ENCODE results near the gene S100A11.
"Not testable (repeated sequence)": the region's sequence is repeated elsewhere in the genome, so short reads cannot be mapped to it uniquely, and the experiment has no call there.

S100A11 gene

DNA sequence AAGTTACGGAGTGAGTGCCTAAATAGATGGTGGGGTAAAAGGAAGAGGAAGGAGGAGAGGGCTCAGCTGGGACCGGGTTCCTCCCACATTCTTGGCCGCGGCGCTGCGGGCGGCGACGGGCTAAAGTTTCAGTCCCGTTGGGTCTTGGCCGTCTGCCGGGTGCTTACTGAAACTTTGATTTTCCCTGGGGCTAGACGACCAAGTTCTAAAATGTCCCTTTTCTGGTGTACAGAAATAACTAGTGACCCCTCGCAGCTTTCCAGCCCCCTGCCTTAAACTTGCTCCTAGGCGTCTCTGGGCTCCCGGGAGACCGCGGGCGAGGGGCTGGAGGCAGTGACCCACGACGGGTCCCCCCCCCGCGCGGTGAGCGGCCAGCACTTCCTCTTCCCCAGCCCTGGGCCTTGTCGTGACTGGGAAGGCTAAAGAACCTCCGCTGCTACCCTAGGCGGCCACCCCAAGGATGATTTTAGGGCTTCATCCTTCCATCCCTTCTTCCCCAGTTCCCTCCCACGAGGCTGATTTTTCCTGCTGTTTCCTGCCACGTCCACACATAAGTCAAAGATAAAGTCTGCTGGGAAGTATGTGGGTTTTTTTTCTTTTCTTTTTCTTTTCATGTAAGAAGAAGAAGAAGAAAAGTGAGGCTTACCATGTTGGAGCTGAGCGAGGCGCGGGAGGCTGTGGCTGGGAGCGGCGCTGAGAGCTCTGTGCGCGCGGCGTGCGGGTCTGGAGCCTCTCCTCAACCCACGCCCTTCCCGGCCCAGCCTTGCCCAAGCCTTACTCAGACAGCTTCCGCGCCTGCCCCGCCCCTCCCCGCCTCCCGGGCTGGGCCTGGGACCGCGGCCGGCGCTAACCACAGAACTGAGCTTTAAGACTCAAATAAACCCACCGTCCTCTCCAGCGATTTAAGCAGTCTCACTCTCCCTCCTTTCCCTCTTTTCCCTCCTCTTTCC lies at the start of gene S100A11:
Gene S100A11 (minus strand): TSS at position 738 of the 950 bp plus-strand sequence. CDS start 89 bp downstream, at position 649.
- DNase-seq (ENCODE audit: low read depth), result peak; percentile 45

DNA sequence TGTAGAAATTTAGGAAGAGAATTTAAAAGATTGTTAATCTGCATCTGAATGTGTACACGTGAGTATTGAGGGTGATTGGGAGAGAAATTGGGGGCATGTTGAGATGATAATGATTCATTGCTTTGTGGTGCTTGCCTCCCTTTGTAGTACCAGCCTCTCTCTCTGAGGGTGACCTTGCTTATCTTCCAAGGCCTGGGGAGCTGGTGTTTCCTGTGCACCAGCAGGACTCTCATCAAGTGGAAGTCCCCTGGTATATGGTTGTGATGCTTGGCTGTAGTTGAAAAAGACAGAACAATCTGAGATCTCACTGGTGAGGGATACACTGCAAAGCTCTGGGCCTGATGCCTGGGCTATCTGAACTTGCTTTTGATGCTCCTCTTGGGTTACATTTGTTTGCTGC lies 48.0 kb upstream of the S100A11 start:
- DNase-seq (ENCODE audit: low read depth), result no peak

DNA sequence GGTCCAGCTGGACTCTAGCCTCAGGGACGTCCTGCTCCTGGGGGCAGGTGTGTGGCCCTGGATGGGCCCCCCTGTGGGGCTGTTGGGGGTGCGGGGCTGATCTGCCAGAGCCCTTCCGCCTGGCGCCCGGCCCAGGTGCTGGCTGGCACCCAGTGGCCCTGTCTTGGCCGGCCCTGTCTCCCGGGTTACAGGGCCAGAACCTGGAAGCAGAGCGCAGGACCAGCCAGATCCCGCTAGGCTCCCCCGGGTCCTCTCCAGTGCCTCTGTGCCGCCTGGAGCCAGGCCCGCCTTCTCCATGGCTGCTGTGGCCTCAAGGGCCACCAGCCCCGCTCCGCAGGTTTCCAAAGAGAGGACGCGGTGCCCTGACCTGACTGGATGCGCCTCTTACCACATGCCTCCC lies 44.2 kb upstream of the S100A11 start:
- DNase-seq (ENCODE audit: low read depth), result not testable (repeated sequence)

DNA sequence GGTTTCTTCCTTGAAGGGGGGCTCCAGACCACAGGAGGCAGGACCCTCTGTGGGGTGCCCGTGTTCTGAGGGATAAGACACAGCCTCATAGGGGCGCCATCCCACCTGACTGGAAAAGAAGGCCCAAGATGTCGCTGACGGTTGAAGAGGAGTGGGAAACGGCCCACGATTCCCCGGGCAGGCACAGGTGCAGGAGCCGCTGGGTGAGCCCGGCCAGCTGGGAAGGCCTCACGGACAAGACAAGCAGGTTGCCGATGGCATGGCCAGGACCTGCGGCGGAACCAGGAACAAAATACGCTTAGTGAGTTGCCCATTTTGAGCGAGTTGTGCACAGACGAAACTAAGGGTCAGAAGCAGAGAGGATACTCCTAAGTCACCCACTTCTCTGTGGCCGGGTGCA lies 43.7 kb upstream of the S100A11 start:
- DNase-seq (ENCODE audit: low read depth), result not testable (repeated sequence)

DNA sequence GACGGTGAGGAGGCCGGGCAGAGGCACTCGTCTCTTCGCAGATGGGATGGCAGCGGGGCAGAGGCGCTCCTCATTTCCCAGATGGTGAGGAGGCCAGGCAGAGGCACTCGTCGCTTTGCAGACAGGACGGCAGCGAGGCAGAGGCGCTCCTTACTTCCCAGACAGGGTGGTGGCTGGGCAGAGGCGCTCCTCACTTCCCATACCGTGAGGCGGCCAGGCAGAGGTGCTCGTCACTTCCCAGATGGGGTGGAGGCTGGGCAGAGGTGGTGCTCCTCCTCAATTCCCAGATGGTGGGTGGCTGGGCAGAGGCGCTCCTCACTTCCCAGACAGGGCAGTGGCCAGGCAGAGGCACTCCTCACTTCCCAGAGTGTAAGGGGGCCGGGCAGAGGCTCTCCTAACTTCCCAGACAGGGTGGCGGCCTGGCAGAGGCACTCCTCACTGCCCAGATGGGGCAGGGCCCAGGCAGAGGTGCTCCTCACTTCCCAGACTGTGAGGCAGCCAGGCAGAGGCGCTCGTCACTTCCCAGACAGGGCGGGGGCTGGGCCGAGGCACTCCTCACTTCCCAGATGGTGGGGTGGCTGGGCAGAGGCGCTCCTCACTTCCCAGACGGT lies 42.1 kb upstream of the S100A11 start:
- no peak for DNase-seq (ENCODE audit: low read depth)

DNA sequence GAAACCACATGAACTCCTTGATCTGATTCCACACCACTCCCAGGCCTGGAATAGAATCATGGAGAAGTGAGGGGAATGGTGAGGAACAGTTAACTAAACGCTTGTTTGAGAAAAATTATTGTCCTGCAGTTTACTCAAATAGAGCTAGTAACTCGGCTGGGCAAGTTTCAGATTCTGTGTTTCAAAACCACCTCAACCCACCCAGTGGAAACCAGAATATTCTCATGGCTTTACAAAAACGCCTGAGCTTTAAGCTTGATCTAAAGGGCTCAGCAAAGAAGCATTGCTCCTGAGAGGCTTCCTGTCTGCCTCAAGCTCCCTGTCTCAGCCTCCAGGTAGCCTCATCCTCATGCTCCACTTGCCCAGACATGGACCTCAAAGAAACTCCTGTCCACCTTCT lies 35.5 kb upstream of the S100A11 start:
- DNase-seq (ENCODE audit: low read depth), result no peak

DNA sequence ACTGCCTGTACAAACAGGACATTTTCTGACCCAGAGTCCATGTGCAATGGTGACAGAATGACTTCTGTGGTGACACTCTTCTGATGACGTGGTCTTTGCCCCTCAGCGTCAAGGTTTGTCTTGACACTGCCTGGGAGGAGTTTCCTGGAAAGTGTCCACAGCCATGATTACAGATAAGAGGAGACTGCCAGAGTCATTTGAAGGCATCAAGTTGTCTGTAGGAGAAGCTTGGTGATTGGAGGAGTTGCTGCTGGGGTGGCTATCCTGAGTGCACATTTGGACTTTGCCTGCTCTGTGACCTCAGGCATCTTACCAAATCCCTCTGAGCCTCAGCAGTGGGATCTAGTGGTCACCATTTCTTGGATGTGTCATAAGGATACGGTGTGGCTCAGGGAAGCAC lies 34.3 kb upstream of the S100A11 start:
- no peak for DNase-seq (ENCODE audit: low read depth)

DNA sequence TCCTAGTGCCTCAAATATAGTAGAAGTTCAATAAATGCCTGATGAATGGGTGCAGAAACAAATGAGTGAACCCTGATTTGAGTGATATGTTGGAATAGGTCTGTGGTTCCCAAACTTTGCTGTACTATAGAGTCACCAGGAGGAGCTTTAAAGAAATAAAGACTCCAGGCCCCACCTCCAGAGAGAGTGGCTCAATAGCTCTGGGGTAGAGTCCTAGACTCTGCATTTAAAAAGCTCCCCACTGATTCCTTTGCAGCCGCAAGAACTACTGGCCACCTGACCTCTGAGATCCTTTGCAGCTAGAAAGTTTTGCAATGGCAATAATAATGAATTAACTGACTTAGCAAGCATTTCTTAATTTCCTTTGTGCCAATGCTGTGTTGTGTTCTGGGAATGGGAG lies 31.1 kb upstream of the S100A11 start:
- no peak for DNase-seq (ENCODE audit: low read depth)

DNA sequence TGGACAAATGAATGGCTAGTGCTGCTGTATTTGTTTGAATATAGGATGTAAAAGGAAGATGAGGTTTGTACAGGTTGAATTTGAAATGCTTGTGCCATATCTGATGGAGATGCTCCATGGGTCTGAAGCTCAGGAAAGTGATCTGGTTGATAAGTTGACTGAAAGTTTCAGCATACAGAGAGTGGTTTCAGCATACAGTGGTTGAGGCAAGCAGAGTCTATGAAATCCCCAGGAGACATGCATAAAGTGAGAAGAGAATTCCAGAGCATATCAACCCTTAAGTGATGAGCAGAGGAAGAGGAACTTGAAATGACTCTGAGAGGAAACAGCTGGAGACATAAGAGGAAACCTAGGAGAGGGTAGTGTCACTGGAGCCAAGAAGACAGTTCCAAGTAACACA lies 30.3 kb upstream of the S100A11 start:
- no peak for DNase-seq (ENCODE audit: low read depth)

DNA sequence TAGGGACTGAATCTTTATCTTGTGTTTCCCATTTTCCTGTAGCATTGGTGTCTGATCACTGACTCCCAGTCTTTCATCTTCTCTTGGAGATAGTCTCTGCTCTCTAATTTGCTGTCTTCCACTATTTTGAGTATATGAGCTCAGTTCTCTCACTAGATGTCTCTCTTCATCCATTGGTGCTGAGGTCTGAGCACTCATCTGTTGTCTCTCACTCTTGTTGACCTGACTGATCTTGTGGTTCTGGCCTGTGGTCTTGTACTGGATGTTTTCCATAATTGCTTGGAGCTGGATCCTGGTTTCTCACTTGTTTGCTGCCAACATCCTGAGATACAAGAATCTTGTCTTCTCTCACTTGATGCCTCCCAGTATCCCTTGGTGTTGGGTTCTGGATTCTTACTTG lies 25.1 kb upstream of the S100A11 start:
- DNase-seq (ENCODE audit: low read depth), result no peak

DNA sequence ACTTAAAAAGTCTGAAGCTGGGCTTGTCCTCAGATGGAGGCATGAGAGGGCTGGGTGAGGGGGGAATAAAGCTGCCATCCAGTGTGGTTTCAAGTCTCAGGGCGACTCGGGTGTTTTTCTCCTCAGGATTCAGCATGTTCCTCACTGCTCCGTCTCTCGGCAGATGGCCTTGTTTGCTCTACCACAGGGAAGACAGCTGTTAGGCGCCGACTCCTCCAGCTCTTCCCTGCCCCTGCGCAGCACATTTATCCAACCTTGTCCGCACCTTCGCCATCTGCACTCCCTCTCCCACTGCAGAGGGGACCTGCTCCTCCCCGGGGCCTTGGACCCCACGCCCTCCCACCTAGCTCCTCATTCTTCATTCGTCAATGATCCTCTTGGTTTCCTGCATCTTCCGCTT lies 16.6 kb upstream of the S100A11 start:
- no peak for DNase-seq (ENCODE audit: low read depth)

DNA sequence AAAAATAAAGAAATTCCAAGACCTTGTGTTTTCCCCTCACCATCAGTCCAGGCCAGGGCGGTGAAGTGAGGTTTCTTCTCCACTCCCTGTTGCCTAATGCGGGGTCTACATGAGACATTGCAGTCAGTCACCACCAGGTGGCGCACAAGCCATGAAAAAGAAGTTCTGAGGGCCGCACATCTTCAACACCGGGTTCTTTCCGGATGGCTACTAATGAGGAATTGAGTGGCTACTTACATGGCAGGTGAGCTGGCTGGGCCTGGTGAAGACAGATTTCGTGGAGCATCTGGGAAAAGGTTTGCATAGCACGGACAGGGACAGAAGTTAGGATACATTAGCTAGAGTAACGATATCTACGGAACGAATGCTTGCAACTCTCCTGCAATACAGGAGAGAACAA lies 15.8 kb upstream of the S100A11 start:
- peak; percentile 76 for DNase-seq (ENCODE audit: low read depth)

DNA sequence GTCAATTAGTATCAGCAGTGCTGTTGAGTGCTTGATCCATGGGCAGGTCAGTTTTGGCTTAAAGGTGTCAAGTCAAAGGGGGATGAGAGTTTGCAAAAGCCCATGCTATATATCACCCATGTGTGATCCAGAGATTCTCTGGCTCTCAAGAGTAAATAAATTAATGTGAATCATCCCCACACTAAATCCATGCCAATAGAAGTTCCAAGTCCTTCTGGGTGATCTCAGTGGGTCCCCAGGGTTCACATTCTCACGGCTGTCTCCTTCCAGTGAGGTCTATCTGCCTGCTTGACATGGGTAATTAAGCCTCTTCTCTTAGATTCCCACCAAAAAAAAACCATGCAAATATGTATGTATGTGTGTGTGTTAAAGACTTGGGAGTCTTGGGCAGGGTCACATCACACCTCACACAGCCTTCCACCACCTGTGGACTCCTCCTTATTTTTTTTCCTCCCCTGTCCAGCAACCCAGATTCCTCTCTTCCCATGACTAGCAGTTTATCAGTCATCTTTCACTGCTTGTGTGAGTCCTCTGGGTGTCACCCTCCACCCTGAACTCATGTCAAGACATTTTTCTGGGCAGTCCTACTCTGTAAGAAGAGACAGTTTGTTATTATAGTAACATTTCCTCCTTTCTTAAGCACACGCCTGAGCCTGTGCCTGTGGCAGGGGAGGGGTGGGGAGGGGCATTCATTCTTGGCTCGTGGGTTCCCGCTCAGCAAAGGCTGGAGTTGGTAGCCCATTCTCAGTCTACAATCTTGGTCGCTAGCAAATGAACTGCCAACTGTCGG lies 14.3 kb upstream of the S100A11 start:
- DNase-seq (ENCODE audit: low read depth), result no peak

DNA sequence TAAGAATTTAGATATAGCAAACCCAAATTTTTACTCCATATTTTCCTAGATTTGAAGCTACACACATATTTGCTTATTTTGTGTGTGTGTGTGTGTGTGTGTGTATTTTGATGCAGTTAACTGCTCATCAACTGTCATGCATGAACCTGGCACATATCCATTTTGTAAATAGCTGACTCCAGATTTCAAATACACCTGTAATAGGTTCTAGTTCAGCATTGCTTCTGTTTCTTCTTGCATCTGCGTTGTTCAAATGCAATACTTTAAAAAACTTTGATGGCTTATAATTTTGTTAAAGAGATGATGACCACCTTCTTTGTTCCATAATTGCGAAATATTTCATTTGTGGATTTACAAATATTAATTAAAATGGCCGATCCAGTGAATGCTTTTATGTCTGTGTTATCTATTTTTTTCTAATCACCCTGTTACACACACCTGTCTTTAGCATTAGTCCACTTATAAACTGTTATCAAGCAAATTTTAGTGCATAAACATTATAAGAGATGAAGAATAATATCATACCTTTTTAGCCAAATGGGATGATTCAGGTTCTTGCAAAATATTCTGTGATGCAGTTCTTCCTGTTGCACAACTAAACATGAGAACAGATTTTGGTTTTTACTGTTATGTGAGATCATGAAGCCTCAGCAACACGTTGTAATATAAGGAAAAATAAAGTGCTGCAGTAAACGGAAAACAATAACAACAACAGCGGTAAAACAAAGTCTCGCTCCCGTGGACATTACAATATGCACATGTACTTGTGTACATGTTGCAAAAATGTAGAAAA lies 12.7 kb upstream of the S100A11 start:
- DNase-seq (ENCODE audit: low read depth), result no peak

DNA sequence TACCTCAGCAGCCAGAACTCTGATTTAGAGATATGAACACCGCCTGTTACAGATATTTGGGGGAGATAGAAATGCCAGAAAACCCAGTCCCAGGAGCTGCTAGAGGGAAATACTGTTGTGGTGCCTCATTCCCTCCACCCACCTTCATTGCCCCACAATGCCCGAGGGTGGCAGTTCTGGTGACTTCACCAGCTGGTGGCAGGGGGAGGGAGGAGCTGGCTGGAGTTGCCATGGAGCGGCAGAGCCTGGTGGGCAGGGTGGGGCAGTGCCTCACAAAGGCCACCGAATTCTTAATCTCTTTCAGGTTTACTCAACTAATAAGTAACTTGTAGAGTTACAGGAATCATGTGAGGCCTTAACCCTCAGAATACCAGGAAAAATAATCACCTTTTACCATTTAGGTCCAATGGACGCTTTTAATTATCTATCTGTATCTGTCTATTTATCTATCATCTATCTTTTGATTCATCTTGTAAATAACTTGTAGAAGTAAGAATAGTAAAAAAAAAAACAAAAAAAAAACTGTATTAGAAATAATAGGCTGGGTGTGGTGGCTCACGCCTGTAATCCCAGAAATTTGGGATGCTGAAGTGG lies 11.7 kb upstream of the S100A11 start:
- no peak for DNase-seq (ENCODE audit: low read depth)

DNA sequence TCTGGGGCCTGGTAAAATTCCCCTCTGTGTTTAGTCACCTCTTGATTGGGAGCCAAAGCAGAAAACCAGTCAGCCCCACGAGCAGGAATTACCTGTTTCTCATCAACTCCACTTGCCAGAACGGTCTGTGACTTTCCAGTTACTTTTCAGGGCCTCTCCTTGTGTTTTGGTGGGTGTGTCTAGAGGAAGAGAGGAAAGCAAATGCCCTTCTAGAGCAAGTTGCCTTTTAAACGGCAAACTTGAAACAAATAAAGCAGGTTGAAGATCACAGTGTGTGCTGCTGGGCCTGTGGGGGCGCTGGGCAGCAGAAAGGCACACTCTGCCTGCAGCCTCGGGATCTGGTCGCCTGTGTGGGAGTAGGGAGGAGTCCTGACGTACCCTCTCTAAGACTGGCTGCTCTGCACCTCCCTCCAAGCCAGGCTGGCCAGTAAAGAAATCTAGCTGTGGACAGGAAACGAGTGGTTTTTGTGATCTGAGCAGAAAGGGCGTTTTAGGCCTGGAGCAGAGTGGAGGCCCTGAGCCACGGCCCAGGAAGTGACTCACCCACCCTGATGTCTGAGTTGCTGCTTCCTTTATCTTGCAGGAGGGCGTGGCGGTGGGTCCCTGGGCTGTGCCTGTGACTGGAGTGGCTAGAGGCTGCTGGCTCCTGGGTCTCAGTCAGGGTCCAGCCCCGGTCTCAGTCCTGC lies 11.1 kb upstream of the S100A11 start:
- DNase-seq (ENCODE audit: low read depth), result peak; percentile 82

DNA sequence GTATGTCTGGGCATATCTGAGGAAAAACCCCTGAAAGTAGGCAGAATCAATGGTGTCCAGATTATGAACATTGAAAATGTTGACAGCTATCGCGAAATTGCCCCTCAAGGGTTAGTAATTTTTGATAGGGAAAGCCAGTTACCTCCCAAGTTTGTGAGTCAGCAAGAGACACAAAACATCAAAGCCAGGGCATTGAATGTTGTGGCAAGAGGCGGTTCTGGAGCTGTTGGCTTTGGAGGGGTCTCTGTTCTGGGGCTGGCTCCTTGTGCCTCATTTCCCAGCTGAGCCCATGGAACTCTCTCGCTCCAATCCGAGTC lies 10.6 kb upstream of the S100A11 start:
- DNase-seq (ENCODE audit: low read depth), result no peak

DNA sequence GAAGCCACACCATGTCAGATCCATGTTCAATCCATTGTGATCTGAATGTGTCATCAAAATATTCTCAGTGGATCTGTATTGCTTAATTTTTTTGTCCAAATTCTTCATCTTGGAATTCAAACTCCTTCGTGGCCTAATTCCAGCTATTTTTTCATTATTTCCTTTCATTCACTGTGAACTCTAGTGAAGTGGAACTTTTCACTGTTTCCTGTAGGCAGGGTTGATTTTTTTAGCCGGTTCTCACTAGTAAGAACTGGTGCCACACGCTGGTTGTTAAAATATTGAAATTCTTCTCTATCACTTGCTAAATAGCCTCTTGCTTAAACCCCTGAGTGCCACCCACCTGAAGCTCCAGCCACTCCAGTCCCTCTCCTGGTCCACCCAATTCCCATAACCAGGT lies 7.6 kb upstream of the S100A11 start:
- DNase-seq (ENCODE audit: low read depth), result no peak

DNA sequence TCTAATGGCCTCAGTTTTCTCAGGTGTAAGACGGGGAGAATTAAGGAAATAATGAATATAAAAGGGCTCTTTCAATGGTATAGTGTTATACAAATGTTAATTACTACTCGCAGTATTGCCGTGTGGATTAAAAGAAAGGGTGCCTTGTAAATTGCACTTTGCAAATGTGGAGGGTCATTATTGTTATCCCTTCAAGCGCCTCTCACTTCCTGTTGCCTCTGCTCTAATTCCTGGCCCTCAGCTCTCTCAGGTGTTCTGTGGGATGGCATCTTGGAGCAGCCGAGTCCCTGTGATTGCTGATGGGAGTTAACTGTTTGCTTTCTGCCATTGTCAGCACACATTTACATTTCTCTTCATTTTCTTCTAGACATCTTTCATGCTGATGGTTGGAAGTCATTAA lies 7.1 kb upstream of the S100A11 start:
- no peak for DNase-seq (ENCODE audit: low read depth)

DNA sequence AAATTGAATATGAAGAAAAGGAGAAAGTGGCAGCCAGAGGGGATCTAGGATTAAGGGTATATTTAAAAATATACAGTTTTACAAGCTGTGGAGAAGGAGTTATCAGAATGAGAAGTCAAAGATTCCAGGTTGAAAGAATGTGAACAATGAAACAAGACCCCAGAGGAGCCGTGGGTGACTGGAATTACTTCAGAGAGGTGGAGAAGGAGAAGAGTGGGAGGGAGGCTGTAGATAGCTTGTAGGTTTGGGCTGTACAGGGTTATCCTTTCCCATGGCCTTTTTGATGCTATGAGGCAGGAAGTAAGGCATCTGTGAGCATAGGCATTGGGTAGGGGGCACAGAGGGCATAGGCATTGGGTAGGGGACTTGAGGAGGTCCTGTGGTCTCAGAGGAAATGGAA lies 5.2 kb upstream of the S100A11 start:
- no peak for DNase-seq (ENCODE audit: low read depth)

DNA sequence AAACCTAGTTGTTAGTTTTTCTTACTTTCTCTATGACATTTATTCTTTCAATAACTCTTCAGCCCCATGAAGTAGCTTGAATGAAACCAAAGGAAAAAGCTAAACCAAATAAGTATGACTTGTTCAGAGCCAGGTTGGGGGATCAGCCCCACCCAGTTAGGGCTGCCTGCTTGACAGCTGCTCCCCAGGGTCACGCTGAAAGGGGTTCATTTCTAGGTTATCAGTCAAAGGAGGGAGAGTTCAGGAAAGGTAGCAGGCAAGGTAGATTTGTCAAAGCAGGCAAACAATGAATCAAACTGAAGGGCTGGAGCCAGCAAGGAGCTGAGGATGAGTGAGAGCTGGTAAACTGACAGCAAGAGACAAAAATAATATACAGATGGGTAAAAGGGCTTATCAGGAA lies 3.1 kb upstream of the S100A11 start:
- no peak for DNase-seq (ENCODE audit: low read depth)

Data from activated gamma-delta T cell treated with anti-CD3 and anti-CD28 coated beads, Interleukin-2, amount 50 U/mL, for 16 hours (primary cell).